Caki2 (cell line): Measurements from ENCODE around the gene XYLT1. TPM values are rescaled to one million over a fixed set of nuclear protein-coding genes. Genes with fewer than 3 reads are reported as not detected.
"Not testable (repeated sequence)": the region's sequence is repeated elsewhere in the genome, so short reads cannot be mapped to it uniquely, and the experiment has no call there.

ENCODE experiments used
- DNase-seq: peaks from one replicate; pipeline ENCODE4 v3.0.0-alpha.2; 2015; ENCODE audit warnings: low read depth
- in situ Hi-C: cut with HindIII; loops from 2 replicates; pipeline ENCODE4 v1.10.0; 2016; ENCODE audit warnings: low sequenced_read_pairs, low pct_unique_long_range_greater_than_20kb, mixed read lengths
- total RNA-seq: library from RNA; depleted of rRNA; stranded (reverse); fragments of >200 nt; shearing (Covaris generic); gene quantifications from 2 replicates; pipeline ENCODE4 v1.2.3, GENCODE V29; 2014; ENCODE audit warnings: low replicate concordance

The XYLT1 gene
- total RNA-seq, 1 experiment from 2014 or later = 5.8 TPM

- no peak for DNase-seq
- in situ Hi-C loops = no loop called here
Observed at GRCh38 chr16:17313793-17314547, 156.8 kb downstream of the XYLT1 start.

GRCh38 chr16:17313085-17313611, 157.6 kb downstream of the XYLT1 start:
- in situ Hi-C loops = no loop called here
- no peak for DNase-seq

GRCh38 chr16:17312094-17312710, 158.6 kb downstream of the XYLT1 start:
- in situ Hi-C loops = no loop called here
- peak; percentile 72 for DNase-seq

GRCh38 chr16:17311333-17312093, 159.2 kb downstream of the XYLT1 start:
- in situ Hi-C loops = no loop called here
- DNase-seq = peak; percentile 63

GRCh38 chr16:17309510-17309909, 161.2 kb downstream of the XYLT1 start:
- in situ Hi-C loops = no loop called here

GRCh38 chr16:17308186-17308585, 162.6 kb downstream of the XYLT1 start:
- in situ Hi-C loops = no loop called here
- DNase-seq = no peak

More at GRCh38 chr16:17309510-17309909, 161.2 kb downstream of the XYLT1 start:
- DNase-seq = no peak

- in situ Hi-C loops = no loop called here
- no peak for DNase-seq
Observed at GRCh38 chr16:17307504-17307903, 163.3 kb downstream of the XYLT1 start.

- no peak for DNase-seq
- in situ Hi-C loops = no loop called here
Observed at GRCh38 chr16:17306745-17307144, 164.0 kb downstream of the XYLT1 start.

- in situ Hi-C loops, DNase-seq: not testable (repeated sequence)
Observed at GRCh38 chr16:17306211-17306610, 164.5 kb downstream of the XYLT1 start.

- DNase-seq = no peak
- in situ Hi-C loops = no loop called here
Observed at GRCh38 chr16:17305694-17306093, 165.1 kb downstream of the XYLT1 start.

- no peak for DNase-seq
- in situ Hi-C loops = no loop called here
Observed at GRCh38 chr16:17304491-17305119, 166.2 kb downstream of the XYLT1 start.

GRCh38 chr16:17304106-17304490, 166.7 kb downstream of the XYLT1 start:
- DNase-seq = no peak
- in situ Hi-C loops = no loop called here

- no peak for DNase-seq
- in situ Hi-C loops = no loop called here
Observed at GRCh38 chr16:17303101-17303500, 167.7 kb downstream of the XYLT1 start.

GRCh38 chr16:17302620-17303019, 168.1 kb downstream of the XYLT1 start:
- in situ Hi-C loops = no loop called here

GRCh38 chr16:17302214-17302613, 168.5 kb downstream of the XYLT1 start:
- in situ Hi-C loops = no loop called here

More at GRCh38 chr16:17302620-17303019, 168.1 kb downstream of the XYLT1 start:
- no peak for DNase-seq

GRCh38 chr16:17301593-17302135, 169.1 kb downstream of the XYLT1 start:
- in situ Hi-C loops = no loop called here
- peak; percentile 54 for DNase-seq

More at GRCh38 chr16:17302214-17302613, 168.5 kb downstream of the XYLT1 start:
- no peak for DNase-seq

GRCh38 chr16:17301184-17301583, 169.6 kb downstream of the XYLT1 start:
- in situ Hi-C loops = no loop called here
- DNase-seq = no peak

GRCh38 chr16:17299790-17300189, 171.0 kb downstream of the XYLT1 start:
- in situ Hi-C loops = no loop called here
- no peak for DNase-seq
